Activated CD8-positive, alpha-beta memory T cell treated with anti-CD3 and anti-CD28 coated beads, Interleukin-2, amount 50 U/mL, for 24 hours (primary cell): ENCODE measurements around the gene DAND5.
"Not testable (repeated sequence)": the region's sequence is repeated elsewhere in the genome, so short reads cannot be mapped to it uniquely, and the experiment has no call there.

Experiments used
- DNase-seq: peaks from one replicate; pipeline ENCODE4 v3.0.0-alpha.2; 2020; ENCODE audit errors: extremely low read depth

The DAND5 gene

GRCh38 chr19:12945479-12946091 is 23.8 kb upstream of the DAND5 start, which contains the start of gene RAD23A:
TSS of gene RAD23A (plus strand) at chr19:12945862. CDS start at chr19:12945949, 87 bp downstream.
- DNase-seq: peak; percentile 95

GRCh38 chr19:12946092-12946721 is 23.2 kb upstream of the DAND5 start:
- no peak for DNase-seq

GRCh38 chr19:12946731-12947496 is 22.5 kb upstream of the DAND5 start:
- DNase-seq: no peak

- no peak for DNase-seq
These were observed 21.4 kb upstream of the DAND5 start for GRCh38 chr19:12947702-12948611.

- DNase-seq: no peak
These were observed 20.6 kb upstream of the DAND5 start for GRCh38 chr19:12948612-12949362.

GRCh38 chr19:12949363-12950283 is 19.8 kb upstream of the DAND5 start:
- DNase-seq: no peak

- DNase-seq: not testable (repeated sequence)
These were observed 17.3 kb upstream of the DAND5 start for GRCh38 chr19:12952050-12952449.

- DNase-seq: no peak
These were observed 16.8 kb upstream of the DAND5 start for GRCh38 chr19:12952488-12953137.

GRCh38 chr19:12953138-12953798 is 16.1 kb upstream of the DAND5 start:
- no peak for DNase-seq

- no peak for DNase-seq
These were observed 15.4 kb upstream of the DAND5 start for GRCh38 chr19:12953799-12954611.

GRCh38 chr19:12954612-12954962 is 14.8 kb upstream of the DAND5 start:
- no peak for DNase-seq

- not testable (repeated sequence) for DNase-seq
These were observed 13.8 kb upstream of the DAND5 start for GRCh38 chr19:12955575-12955974.

GRCh38 chr19:12955996-12956395 is 13.4 kb upstream of the DAND5 start:
- no peak for DNase-seq

- DNase-seq: no peak
These were observed 12.7 kb upstream of the DAND5 start, which contains the start of gene GADD45GIP1 for GRCh38 chr19:12956446-12957388. TSS of gene GADD45GIP1 (minus strand) at chr19:12957223. CDS start at chr19:12957212, 11 bp downstream.

GRCh38 chr19:12957389-12957952 is 11.9 kb upstream of the DAND5 start:
- not testable (repeated sequence) for DNase-seq

- DNase-seq: no peak
These were observed 9.9 kb upstream of the DAND5 start for GRCh38 chr19:12959481-12959880.
